GM08714 (cell line): ENCODE results near the gene PROM1.

Experiments used
- H3K4me3 ChIP-seq: fragments of 200-500 bp; sonication (Bioruptor generic); 2 replicates; pipeline ENCODE4 v1.5.1; 2014; ENCODE audit warnings: mild to moderate bottlenecking, low read length, inconsistent platforms
- ZNF274 ChIP-seq: IDR thresholded peaks from 2 replicates; pipeline ENCODE4 v1.6.1; 2012; ENCODE audit warnings: mild to moderate bottlenecking, low read depth, low read length

The PROM1 gene

GRCh38 chr4:15956179-15956850 lies 127.5 kb downstream of the PROM1 start:
- no peak for TF ChIP-seq ZNF274
- no peak overlapping the region for H3K4me3 ChIP-seq

GRCh38 chr4:15955670-15956069 lies 128.2 kb downstream of the PROM1 start:
- no peak overlapping the region for H3K4me3 ChIP-seq
- TF ChIP-seq ZNF274: no peak

- TF ChIP-seq ZNF274: no peak
- H3K4me3 ChIP-seq: no peak overlapping the region
Measured at GRCh38 chr4:15953625-15954024, 130.2 kb downstream of the PROM1 start.

- H3K4me3 ChIP-seq: no peak overlapping the region
- no peak for TF ChIP-seq ZNF274
Measured at GRCh38 chr4:15951781-15952180, 132.0 kb downstream of the PROM1 start.

GRCh38 chr4:15948826-15949225 lies 135.0 kb downstream of the PROM1 start:
- no peak for TF ChIP-seq ZNF274
- no peak overlapping the region for H3K4me3 ChIP-seq

GRCh38 chr4:15947684-15948083 lies 136.1 kb downstream of the PROM1 start:
- no peak overlapping the region for H3K4me3 ChIP-seq
- TF ChIP-seq ZNF274: no peak

GRCh38 chr4:15945516-15945915 lies 138.3 kb downstream of the PROM1 start:
- no peak overlapping the region for H3K4me3 ChIP-seq
- TF ChIP-seq ZNF274: no peak

GRCh38 chr4:15944895-15945294 lies 138.9 kb downstream of the PROM1 start:
- no peak for TF ChIP-seq ZNF274
- H3K4me3 ChIP-seq: no peak overlapping the region

GRCh38 chr4:15942283-15942682 lies 141.5 kb downstream of the PROM1 start:
- no peak overlapping the region for H3K4me3 ChIP-seq
- TF ChIP-seq ZNF274: no peak

GRCh38 chr4:15938640-15939039 lies 145.2 kb downstream of the PROM1 start, which contains the start of gene FGFBP1:
FGFBP1 (minus strand) TSS chr4:15938740; CDS start chr4:15936632, 2,108 bp downstream.
- no peak within 1 kb of the TSS for H3K4me3 ChIP-seq

GRCh38 chr4:15938182-15938581 lies 145.6 kb downstream of the PROM1 start:
- no peak overlapping the region for H3K4me3 ChIP-seq
- TF ChIP-seq ZNF274: no peak

More at GRCh38 chr4:15938640-15939039, 145.2 kb downstream of the PROM1 start, which contains the start of gene FGFBP1:
- TF ChIP-seq ZNF274: no peak

- TF ChIP-seq ZNF274: no peak
- no peak overlapping the region for H3K4me3 ChIP-seq
Measured at GRCh38 chr4:15936495-15936894, 147.3 kb downstream of the PROM1 start.

GRCh38 chr4:15935504-15936402 lies 148.1 kb downstream of the PROM1 start:
- H3K4me3 ChIP-seq: no peak overlapping the region

GRCh38 chr4:15934259-15934658 lies 149.6 kb downstream of the PROM1 start:
- no peak overlapping the region for H3K4me3 ChIP-seq
- no peak for TF ChIP-seq ZNF274

More at GRCh38 chr4:15935504-15936402, 148.1 kb downstream of the PROM1 start:
- TF ChIP-seq ZNF274: no peak
